ENCODE measurements around the gene SMYD4. TPM values are rescaled to one million over a fixed set of nuclear protein-coding genes. Genes with fewer than 3 reads are reported as not detected.
"Not testable (repeated sequence)": the region's sequence is repeated elsewhere in the genome, so short reads cannot be mapped to it uniquely, and the experiment has no call there.

The SMYD4 gene
- total RNA-seq, 2 experiments from 2014 or later = 22.2 to 22.7 TPM

DNA sequence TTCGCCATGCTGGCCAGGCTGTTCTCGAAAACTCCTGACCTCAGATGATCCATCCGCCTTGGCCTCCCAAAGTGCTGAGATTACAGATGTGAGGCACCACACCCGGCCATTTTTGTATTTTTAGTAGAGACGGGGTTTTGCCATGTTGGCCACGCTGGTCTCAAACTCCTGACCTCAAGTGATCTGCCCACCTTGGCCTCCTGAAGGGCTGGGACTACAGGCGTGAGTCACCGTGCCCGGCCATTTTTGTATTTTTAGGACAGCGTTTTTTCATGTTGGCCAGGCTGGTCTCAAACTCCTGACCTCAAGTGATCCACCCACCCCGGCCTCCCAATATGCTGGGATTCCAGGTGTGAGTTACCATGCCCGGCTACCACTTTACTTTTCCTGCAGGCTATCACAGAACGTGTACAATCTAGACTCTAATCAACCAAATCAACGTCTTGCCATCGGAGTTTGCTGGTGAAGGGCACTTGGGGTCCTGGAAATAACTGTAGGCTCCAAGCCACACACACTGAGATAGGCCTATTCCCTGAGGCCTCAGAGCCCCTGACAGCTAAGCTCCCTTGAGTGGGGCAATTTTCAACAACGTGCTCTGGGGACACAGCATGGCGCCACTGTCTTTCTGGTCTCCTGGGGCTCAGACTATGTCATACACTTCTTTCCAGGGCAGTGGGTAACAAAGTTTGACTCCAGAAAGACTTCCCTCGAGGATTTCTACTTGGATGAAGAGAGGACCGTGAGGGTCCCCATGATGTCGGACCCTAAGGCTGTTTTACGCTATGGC lies 55.1 kb downstream of the SMYD4 start:
- no peaks in the 10 kb centered on the region for H3K27me3 Mint-ChIP-seq
- peaks cover 16% of the 10 kb centered on the region for H3K4me1 Mint-ChIP-seq (ENCODE audit: low read depth)
- no peak overlapping the region for H3K27ac Mint-ChIP-seq
- DNase-seq = no peak
- TF ChIP-seq, protein P1, sequence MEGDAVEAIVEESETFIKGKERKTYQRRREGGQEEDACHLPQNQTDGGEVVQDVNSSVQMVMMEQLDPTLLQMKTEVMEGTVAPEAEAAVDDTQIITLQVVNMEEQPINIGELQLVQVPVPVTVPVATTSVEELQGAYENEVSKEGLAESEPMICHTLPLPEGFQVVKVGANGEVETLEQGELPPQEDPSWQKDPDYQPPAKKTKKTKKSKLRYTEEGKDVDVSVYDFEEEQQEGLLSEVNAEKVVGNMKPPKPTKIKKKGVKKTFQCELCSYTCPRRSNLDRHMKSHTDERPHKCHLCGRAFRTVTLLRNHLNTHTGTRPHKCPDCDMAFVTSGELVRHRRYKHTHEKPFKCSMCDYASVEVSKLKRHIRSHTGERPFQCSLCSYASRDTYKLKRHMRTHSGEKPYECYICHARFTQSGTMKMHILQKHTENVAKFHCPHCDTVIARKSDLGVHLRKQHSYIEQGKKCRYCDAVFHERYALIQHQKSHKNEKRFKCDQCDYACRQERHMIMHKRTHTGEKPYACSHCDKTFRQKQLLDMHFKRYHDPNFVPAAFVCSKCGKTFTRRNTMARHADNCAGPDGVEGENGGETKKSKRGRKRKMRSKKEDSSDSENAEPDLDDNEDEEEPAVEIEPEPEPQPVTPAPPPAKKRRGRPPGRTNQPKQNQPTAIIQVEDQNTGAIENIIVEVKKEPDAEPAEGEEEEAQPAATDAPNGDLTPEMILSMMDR (IDR thresholded peaks at IDR 0.05) = no peak
- H3K4me3 Mint-ChIP-seq = no peak overlapping the region
- intact Hi-C loops (cut with micrococcal nuclease) = loop anchor here (10.0 kb wide), 1 partner anchor 50 kb away; the partner anchor contains the start of gene WDR81
- ATAC-seq = no peak
- POLR2A ChIA-PET = interaction anchor here (0.9 to 1.4 kb wide), 3 partner anchors 8 to 55 kb away, joined by 3 to 5 read pairs (median 4); no protein-coding TSS in a partner anchor
- no peaks in the 10 kb centered on the region for H3K9me3 Mint-ChIP-seq
- CTCF ChIA-PET = interaction anchor here (0.8 to 2.8 kb wide), 4 partner anchors 9 to 106 kb away, joined by 3 to 11 read pairs (median 3); no protein-coding TSS in a partner anchor
- peaks cover 9% of the 10 kb centered on the region for H3K36me3 Mint-ChIP-seq (ENCODE audit: low read depth)

DNA sequence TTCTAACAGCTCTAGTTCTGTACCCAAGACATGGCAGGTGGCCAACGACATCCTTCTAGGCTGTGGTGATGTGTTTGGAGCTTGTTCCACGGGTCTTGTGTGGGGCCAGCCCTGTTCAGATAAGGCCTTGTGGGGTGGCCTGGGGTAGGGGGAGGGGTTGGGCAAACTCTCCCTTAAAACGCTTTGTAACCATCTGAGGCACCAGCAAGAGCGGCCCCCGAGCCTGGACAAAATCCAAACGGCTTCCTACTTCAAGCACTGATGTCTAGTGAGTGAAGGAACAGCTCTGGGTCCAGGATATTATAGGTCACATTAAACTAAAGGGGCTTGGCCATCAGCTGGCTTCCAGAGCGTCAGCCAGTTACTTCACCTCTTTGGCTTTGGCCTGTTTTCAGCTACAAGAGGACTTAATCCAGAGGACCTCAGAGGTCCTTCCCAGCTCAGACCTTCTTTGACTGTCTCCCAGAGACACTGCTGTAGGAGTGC lies 56.0 kb downstream of the SMYD4 start:
- DNase-seq (no peak), ATAC-seq (no peak)
- no peaks in the 10 kb centered on the region for H3K27me3 Mint-ChIP-seq
- H3K4me3 Mint-ChIP-seq = no peak overlapping the region
- ChIA-PET CTCF (interaction anchor here (0.8 to 2.8 kb wide), 5 partner anchors 9 to 105 kb away, joined by 3 to 11 read pairs (median 3); no protein-coding TSS in a partner anchor), POLR2A (interaction anchor here (0.9 to 1.4 kb wide), 3 partner anchors 9 to 55 kb away, joined by 3 to 5 read pairs (median 4); no protein-coding TSS in a partner anchor)
- H3K27ac Mint-ChIP-seq = peak overlapping the region; percentile 18
- intact Hi-C loops (cut with micrococcal nuclease) = loop anchor here (10.0 kb wide), 1 partner anchor 49 kb away; the partner anchor contains the start of gene WDR81
- H3K4me1 Mint-ChIP-seq (ENCODE audit: low read depth) = peaks cover 22% of the 10 kb centered on the region
- no peaks in the 10 kb centered on the region for H3K9me3 Mint-ChIP-seq
- TF ChIP-seq, protein P1 (IDR thresholded peaks at IDR 0.05) = no peak
- H3K36me3 Mint-ChIP-seq (ENCODE audit: low read depth) = peaks cover 9% of the 10 kb centered on the region

DNA sequence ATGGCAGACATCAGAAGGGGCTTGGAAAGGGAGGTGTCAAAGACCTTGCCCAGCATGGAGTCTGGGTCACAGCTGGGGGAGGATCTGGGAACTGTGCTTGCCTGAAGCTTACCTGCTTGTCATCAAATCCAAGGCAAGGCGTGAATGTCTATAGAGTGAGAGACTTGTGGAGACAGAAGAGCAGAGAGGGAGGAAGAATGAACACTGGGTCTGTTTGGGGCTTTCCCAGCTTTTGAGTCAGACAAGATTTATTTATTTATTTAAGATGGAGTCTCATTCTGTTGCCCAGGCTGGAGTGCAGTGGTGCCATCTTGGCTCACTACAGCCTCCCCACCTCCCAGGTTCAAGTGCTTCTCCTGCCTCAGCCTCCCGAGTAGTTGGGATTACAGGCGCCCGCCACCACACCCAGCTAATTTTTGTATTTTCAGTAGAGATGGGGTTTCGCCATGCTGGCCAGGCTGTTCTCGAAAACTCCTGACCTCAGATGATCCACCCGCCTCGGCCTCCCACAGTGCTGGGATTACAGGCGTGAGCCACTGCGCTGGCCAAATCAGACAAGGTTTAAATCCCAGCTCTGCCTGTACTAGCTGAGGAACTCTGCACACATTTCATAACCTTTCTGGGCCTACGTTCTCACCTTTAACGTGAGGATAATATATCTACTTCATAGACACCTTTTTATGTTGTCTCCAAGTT lies 56.6 kb downstream of the SMYD4 start:
- H3K27ac Mint-ChIP-seq = peak overlapping the region; percentile 80
- not testable (repeated sequence) for H3K27me3 Mint-ChIP-seq

DNA sequence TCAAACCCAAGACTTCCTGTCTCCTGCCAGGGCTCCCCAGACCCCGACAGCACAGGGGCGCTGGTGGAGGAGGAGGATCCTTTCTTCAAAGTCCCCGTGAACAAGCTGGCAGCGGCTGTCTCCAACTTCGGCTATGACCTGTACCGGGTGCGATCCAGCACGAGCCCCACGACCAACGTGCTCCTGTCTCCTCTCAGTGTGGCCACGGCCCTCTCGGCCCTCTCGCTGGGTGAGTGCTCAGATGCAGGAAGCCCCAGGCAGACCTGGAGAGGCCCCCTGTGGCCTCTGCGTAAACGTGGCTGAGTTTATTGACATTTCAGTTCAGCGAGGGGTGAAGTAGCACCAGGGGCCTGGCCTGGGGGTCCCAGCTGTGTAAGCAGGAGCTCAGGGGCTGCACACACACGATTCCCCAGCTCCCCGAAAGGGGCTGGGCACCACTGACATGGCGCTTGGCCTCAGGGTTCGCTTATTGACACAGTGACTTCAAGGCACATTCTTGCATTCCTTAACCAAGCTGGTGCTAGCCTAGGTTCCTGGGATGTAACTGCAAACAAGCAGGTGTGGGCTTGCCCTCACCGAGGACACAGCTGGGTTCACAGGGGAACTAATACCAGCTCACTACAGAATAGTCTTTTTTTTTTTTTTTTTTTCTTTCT lies 59.8 kb downstream of the SMYD4 start:
- TF ChIP-seq, protein P1 (IDR thresholded peaks at IDR 0.05) = no peak
- Mint-ChIP-seq H3K9me3 (no peaks in the 10 kb centered on the region), H3K4me3 (peak overlapping the region; percentile 72), H3K27me3 (no peaks in the 10 kb centered on the region), H3K27ac (peak overlapping the region; percentile 86), H3K4me1 (ENCODE audit: low read depth) (peaks cover 27% of the 10 kb centered on the region), H3K36me3 (ENCODE audit: low read depth) (peaks cover 1% of the 10 kb centered on the region)
- intact Hi-C loops (cut with micrococcal nuclease) = loop anchor here (10.0 kb wide), 1 partner anchor 45 kb away; the partner anchor contains the start of gene WDR81
- POLR2A ChIA-PET = interaction anchor here (1.0 to 1.7 kb wide), 7 partner anchors 14 to 101 kb away, joined by 3 to 6 read pairs (median 3); partner anchors contain the start of gene WDR81
- ATAC-seq (peak; percentile 67), DNase-seq (peak; percentile 57)
- CTCF ChIA-PET = interaction anchor here (0.6 to 3.1 kb wide), 6 partner anchors 10 to 96 kb away, joined by 3 to 16 read pairs (median 3); no protein-coding TSS in a partner anchor

More for the DNA sequence above, 56.6 kb downstream of the SMYD4 start:
- H3K4me3 Mint-ChIP-seq; H3K9me3 Mint-ChIP-seq; DNase-seq; ATAC-seq; H3K36me3 Mint-ChIP-seq (ENCODE audit: low read depth): not testable (repeated sequence)
- POLR2A ChIA-PET = interaction anchor here (0.7 to 1.4 kb wide), 4 partner anchors 9 to 90 kb away, joined by 3 to 5 read pairs (median 4); no protein-coding TSS in a partner anchor
- peaks cover 22% of the 10 kb centered on the region for H3K4me1 Mint-ChIP-seq (ENCODE audit: low read depth)
- intact Hi-C loops (cut with micrococcal nuclease) = loop anchor here (10.0 kb wide), 1 partner anchor 48 kb away; the partner anchor contains the start of gene WDR81
- CTCF ChIA-PET = interaction anchor here (0.8 to 2.8 kb wide), 6 partner anchors 9 to 253 kb away, joined by 3 to 11 read pairs (median 3); partner anchors contain the start of gene RILP

All from activated CD8-positive, alpha-beta T cell treated with anti-CD3 and anti-CD28 coated beads for 36 hours (primary cell).